H7 (cell line): ENCODE measurements around the gene NOXA1. TPM values are rescaled to one million over a fixed set of nuclear protein-coding genes. Genes with fewer than 3 reads are reported as not detected.

Source experiments
- DNase-seq: peaks from one replicate; pipeline ENCODE4 v3.0.0; 2012
- H3K27me3 ChIP-seq: 2 replicates; pipeline ENCODE4 v1.6.0; 2011; ENCODE audit warnings: mild to moderate bottlenecking, low read length; ENCODE audit not compliant: control insufficient read depth, insufficient read depth
- H3K36me3 ChIP-seq: replicated peaks from 2 replicates; pipeline ENCODE4 v1.5.1; 2011; ENCODE audit warnings: low read length; ENCODE audit not compliant: control insufficient read depth, insufficient read depth
- H3K4me3 ChIP-seq: 2 replicates; pipeline ENCODE4 v1.5.1; 2011; ENCODE audit warnings: low read depth, mild to moderate bottlenecking, control low read depth, low read length, moderate library complexity; ENCODE audit not compliant: insufficient read depth
- total RNA-seq: library from RNA; depleted of rRNA; stranded (reverse); fragments of >200 nt; shearing (Covaris generic); gene quantifications from 2 replicates; pipeline ENCODE4 v1.2.3, GENCODE V29; 2014

Gene NOXA1
- total RNA-seq, 1 experiment from 2014 or later = 1.0 TPM

DNA sequence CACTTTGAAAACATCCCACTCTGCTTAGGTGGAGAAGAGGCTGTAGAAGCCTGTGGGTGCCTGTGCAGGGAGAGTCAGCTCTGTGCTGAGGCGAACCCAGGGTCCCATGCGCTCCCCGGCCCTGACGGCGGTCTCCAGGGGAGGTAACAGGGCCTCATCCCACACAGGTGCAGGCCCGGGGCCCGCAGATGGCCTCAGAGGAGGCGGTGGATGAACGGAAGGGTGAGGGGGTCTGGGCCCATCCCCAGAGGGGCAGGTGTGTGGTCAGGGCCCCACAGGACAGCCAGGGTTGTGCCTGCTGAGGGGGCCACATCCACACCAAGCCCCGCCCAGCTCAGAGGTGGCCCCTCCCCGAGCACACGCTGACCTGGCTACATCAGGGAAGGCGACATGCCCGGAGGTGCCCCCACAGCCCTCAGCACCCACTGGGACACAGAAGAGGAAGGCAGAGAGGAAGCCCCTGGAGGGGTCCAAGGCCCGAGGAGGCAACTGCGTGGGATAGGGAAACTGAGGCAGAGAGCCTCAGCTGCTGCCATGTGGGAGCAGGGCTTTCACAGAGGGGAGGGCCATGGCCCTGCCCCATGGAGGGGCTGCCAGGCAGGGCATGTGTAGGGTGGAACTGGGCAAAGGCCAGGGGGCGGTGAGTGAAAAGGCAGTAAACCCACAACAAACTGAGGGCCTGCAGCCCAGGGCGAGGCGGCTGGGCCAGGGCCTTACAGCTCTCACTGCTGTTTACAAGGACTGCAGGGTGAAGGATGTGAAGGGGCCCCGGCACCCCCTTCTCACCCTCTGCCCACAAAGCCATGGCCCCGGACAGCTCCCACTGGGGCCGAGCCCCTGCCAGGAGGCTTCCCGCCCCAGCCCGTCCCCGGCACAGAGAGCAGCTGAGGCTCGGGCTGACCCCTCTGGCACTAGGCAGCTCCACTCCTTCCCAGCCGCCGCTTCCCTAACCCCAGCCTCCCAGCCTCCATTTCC is 29.7 kb upstream of the NOXA1 start:
- no peak overlapping the region for H3K4me3 ChIP-seq

GRCh38 chr9:137394866-137395665 is 28.1 kb upstream of the NOXA1 start:
- Histone ChIP-seq H3K4me3 (no peak overlapping the region), H3K36me3 (no peaks in the 10 kb centered on the region; the same call in 1 of the 2 replicates), H3K27me3 (no peaks in the 10 kb centered on the region)
- no peak for DNase-seq

More for the DNA sequence above, 29.7 kb upstream of the NOXA1 start:
- H3K27me3 ChIP-seq = no peaks in the 10 kb centered on the region
- H3K36me3 ChIP-seq = no peaks in the 10 kb centered on the region; the same call in 1 of the 2 replicates
- no peak for DNase-seq

DNA sequence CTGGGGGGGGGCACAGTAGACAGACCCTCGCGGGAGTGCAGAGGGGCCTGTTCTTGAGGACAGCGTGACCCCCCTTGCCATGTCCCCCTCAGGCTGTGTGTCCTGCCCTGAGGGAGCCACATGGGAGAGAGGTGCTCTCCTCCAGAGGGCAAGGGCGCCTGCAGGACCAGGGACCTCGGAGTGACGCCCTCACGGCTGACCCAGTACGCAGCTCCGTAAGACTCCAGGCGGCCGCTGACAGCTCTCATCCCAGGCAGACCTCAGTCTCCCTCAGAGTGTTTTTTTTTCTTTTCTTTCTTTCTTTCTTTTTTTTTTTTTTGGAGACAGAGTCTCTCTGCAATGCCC is 27.6 kb upstream of the NOXA1 start:
- Histone ChIP-seq H3K36me3 (no peaks in the 10 kb centered on the region; the same call in 1 of the 2 replicates), H3K4me3 (no peak overlapping the region), H3K27me3 (no peaks in the 10 kb centered on the region)
- no peak for DNase-seq

- no peaks in the 10 kb centered on the region; the same call in 1 of the 2 replicates for H3K36me3 ChIP-seq
- no peak overlapping the region for H3K4me3 ChIP-seq
- H3K27me3 ChIP-seq = no peaks in the 10 kb centered on the region
- DNase-seq = no peak
Measured at GRCh38 chr9:137396227-137396626, 27.0 kb upstream of the NOXA1 start.

DNA sequence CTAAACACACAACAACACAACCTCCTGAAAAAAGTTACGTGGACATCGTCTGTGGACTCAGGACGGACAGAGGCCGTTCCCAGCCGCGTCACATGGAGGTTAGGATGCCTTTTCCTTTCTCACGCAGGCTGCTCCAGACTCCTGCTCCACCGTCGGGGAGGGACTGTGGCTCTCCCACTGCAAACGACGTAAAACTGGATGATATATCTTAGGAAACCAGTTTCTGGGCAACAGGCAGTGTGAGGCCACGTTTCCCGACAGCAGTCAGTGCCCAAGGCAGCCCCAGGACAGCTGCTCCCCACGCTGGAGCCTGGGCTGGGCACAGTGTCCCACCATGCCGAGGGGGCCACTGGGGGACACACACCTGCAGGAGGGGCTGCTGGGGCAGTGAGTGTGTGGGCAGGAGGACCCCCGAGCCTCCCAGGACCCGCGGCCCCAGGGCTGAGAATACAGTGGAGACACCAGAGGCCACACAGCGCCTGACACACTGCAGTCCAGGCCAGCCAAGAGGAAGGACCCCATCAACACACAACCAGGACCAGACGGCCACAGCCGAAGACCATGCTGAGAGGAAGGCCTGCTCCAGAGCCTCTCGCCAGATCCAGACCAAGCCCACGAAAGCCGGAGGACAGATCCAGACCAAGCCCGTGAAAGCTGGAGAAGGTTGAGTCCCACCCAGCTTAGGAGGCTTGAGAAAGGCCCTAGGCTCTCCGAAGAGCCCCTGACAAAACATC is 26.4 kb upstream of the NOXA1 start:
- peak; percentile 53 for DNase-seq
- H3K4me3 ChIP-seq = no peak overlapping the region
- no peaks in the 10 kb centered on the region for H3K27me3 ChIP-seq

DNA sequence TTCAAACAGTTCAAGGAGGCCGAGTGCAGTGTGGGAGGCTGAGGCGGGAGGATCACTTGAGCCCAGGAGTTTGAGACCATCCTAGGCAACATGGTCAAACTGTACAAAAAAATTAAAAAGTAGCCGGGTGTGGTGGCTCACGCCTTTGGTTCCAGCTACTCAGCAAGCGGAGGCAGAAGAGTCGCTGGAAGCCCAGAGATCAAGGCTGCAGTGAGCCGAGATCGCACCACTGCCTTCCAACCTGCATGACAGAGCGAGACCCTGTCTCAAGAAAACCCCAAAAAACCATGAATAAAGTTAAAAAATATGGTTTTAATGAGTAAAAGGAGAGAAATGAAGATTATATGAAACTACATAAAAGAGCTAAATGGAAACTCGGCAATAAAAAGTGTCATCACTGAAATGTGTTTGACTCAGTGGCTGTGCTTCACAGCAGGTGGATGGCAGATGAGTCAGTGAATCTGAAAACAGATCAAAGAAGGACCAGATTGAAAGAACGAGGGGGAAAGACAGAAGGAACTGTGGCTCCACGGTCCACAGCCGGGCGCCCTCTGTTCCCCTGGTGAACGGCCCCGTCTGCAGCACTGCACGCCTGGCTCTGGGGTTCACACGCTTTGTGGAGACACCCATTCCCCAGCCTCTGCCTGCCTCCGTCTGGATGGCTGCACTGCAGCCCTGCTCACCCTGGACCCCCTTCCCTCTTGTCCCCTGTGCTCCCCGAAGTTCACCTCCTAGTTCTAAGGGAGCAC is 25.3 kb upstream of the NOXA1 start:
- H3K27me3 ChIP-seq = no peaks in the 10 kb centered on the region
- H3K36me3 ChIP-seq = no peaks in the 10 kb centered on the region
- no peak overlapping the region for H3K4me3 ChIP-seq
- peak; percentile 57 for DNase-seq

More for the DNA sequence above, 26.4 kb upstream of the NOXA1 start:
- no peaks in the 10 kb centered on the region; the same call in 1 of the 2 replicates for H3K36me3 ChIP-seq

DNA sequence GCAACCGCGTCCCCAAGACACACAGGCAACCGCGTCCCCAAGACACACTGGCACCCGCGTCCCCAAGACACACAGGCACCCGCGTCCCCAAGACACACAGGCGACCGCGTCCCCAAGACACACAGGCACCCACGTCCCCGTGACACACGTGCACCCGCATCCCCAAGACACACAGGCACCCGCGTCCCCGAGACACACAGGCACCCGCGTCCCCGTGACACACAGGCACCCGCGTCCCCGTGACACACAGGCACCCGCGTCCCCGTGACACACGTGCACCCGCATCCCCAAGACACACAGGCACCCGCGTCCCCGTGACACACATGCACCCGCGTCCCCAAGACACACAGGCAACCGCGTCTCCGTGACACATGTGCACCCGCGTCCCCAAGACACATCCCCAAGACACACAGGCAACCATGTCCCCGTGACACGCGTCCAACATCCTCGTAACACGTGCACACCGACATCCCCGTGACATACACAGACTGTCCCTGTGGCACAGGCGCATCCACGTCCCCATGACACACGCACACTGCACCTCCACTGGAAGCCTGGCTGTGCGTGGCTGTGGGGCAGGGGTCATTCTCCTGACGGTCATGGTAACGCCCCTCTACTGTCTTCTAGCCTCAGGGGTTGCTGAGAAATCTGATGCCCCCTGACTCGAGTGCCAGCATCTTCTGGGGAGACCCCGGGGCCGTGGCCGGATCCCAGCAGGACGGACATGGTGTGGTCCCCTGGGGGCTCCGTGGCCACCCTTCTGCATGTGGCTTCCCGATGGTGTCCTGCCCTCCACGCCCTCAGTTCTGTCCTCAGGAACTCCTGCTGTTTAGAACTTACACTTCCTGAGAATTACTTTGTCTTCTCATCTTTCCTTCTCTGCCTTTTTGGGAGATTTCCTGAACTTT is 24.4 kb upstream of the NOXA1 start:
- no peaks in the 10 kb centered on the region for H3K36me3 ChIP-seq
- DNase-seq = peak; percentile 39
- H3K4me3 ChIP-seq = no peak overlapping the region
- H3K27me3 ChIP-seq = no peaks in the 10 kb centered on the region

DNA sequence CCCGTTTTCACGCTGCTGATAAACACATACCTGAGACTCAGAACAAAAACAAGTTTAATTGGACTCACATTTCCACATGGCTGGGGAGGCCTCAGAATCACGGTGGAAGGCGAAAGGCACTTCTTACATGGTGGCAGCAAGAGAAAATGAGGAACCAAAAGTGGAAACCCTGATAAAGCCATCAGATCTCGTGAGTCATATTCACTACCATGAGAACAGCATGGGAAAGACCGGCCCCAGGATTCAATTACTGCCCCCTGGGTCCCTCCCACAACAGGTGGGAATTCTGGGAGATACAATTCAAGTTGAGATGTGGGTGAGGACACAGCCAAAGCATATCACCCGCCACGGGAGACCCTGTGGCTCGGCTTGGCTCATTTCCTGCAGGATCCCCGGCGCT is 20.4 kb upstream of the NOXA1 start:
- H3K27me3 ChIP-seq = no peaks in the 10 kb centered on the region
- DNase-seq = no peak
- no peak overlapping the region for H3K4me3 ChIP-seq
- no peaks in the 10 kb centered on the region for H3K36me3 ChIP-seq

DNA sequence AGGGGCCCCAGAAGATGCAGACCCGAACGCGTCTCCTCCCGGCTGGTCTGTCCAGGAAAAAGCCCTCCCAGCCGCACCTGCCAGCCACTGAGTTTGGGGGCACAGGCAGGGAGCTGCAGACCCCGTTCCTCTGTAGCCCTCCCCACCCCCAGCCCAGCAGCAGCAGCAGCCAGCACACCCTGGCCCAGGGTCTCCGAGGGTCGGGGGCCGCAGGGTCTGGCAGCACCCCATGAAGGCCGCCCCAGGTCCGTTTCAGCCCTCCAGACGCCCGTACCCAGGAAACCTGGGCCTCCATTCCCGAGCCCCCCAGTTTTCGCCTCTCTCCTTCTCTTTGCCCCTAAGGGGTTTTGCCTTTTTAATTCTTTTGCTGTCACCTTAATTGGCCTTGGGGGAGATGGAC is 19.9 kb upstream of the NOXA1 start:
- Histone ChIP-seq H3K36me3 (no peaks in the 10 kb centered on the region), H3K4me3 (no peak overlapping the region), H3K27me3 (no peaks in the 10 kb centered on the region)
- no peak for DNase-seq

- DNase-seq = peak; percentile 47
- no peaks in the 10 kb centered on the region for H3K36me3 ChIP-seq
- no peaks in the 10 kb centered on the region for H3K27me3 ChIP-seq
- H3K4me3 ChIP-seq = no peak overlapping the region
Measured at GRCh38 chr9:137404961-137405567, 18.1 kb upstream of the NOXA1 start.

- Histone ChIP-seq H3K4me3 (no peak overlapping the region), H3K27me3 (no peaks in the 10 kb centered on the region), H3K36me3 (no peaks in the 10 kb centered on the region)
- peak; percentile 31 for DNase-seq
Measured at GRCh38 chr9:137405677-137406081, 17.5 kb upstream of the NOXA1 start.

GRCh38 chr9:137406085-137406760 is 17.0 kb upstream of the NOXA1 start:
- no peaks in the 10 kb centered on the region for H3K36me3 ChIP-seq
- H3K4me3 ChIP-seq = no peak overlapping the region
- H3K27me3 ChIP-seq = no peaks in the 10 kb centered on the region
- DNase-seq = no peak
